Muscle of arm (tissue), 12 donors: ENCODE measurements around the gene SATB1. TPM values are rescaled to one million over a fixed set of nuclear protein-coding genes. Genes with fewer than 3 reads are reported as not detected.

ENCODE experiments used
- DNase-seq: peaks from one replicate; pipeline ENCODE4 v3.0.0-alpha.2; 2013
- polyA plus RNA-seq, 12 donors: library from polyadenylated mRNA; unstranded; fragments of 120-200 nt; gene quantifications; one replicate each; pipeline ENCODE4 v1.2.1, GENCODE V29; 2013; ENCODE audit not compliant: insufficient read length in 12 of 12

The SATB1 gene
- polyA plus RNA-seq, 12 donors: 34.6 to 82.9 (median 50.5) TPM; not detected in 1

GRCh38 chr3:18405141-18405540, 20.0 kb downstream of the SATB1 start:
- DNase-seq: no peak

- no peak for DNase-seq
These were observed 22.1 kb downstream of the SATB1 start for GRCh38 chr3:18403061-18403460.

- DNase-seq: no peak
These were observed 22.8 kb downstream of the SATB1 start for GRCh38 chr3:18402239-18402799.

- DNase-seq: no peak
These were observed 23.7 kb downstream of the SATB1 start for GRCh38 chr3:18401300-18401961.

GRCh38 chr3:18398448-18398847, 26.7 kb downstream of the SATB1 start:
- no peak for DNase-seq

- DNase-seq: no peak
These were observed 28.7 kb downstream of the SATB1 start for GRCh38 chr3:18396428-18396827.

GRCh38 chr3:18394384-18394995, 30.6 kb downstream of the SATB1 start:
- DNase-seq: no peak

- no peak for DNase-seq
These were observed 31.2 kb downstream of the SATB1 start for GRCh38 chr3:18393906-18394305.

- no peak for DNase-seq
These were observed 35.0 kb downstream of the SATB1 start for GRCh38 chr3:18390024-18390660.

GRCh38 chr3:18389108-18389733, 35.9 kb downstream of the SATB1 start:
- peak; percentile 7 for DNase-seq

- no peak for DNase-seq
These were observed 38.8 kb downstream of the SATB1 start for GRCh38 chr3:18386274-18386890.

GRCh38 chr3:18385706-18386105, 39.4 kb downstream of the SATB1 start:
- no peak for DNase-seq

GRCh38 chr3:18382760-18383369, 42.3 kb downstream of the SATB1 start:
- no peak for DNase-seq

- no peak for DNase-seq
These were observed 45.5 kb downstream of the SATB1 start for GRCh38 chr3:18379647-18380046.

GRCh38 chr3:18378218-18378617, 46.9 kb downstream of the SATB1 start:
- DNase-seq: no peak

GRCh38 chr3:18376682-18377081, 48.5 kb downstream of the SATB1 start:
- no peak for DNase-seq

GRCh38 chr3:18372786-18373405, 52.2 kb downstream of the SATB1 start:
- no peak for DNase-seq

- no peak for DNase-seq
These were observed 54.5 kb downstream of the SATB1 start for GRCh38 chr3:18370672-18371071.

GRCh38 chr3:18369551-18370185, 55.5 kb downstream of the SATB1 start:
- no peak for DNase-seq

- no peak for DNase-seq
These were observed 58.9 kb downstream of the SATB1 start for GRCh38 chr3:18366258-18366657.

- DNase-seq: no peak
These were observed 61.8 kb downstream of the SATB1 start for GRCh38 chr3:18363338-18363737.
